SK-N-SH (cell line): ENCODE data around the gene RAI1. TPM values are rescaled to one million over a fixed set of nuclear protein-coding genes. Genes with fewer than 3 reads are reported as not detected.

Source experiments
- CTCF ChIA-PET: fragments of 300-600, 350-600 bp; formaldehyde crosslinking; extraction: SDS; loops from one replicate; lab custom pipeline; 2021; lab: Yijun Ruan, JAX
- POLR2A ChIA-PET: fragments of 350-600 bp; sonication (Branson Sonifier 250); formaldehyde crosslinking; extraction: SDS; loops from one replicate; lab custom pipeline; 2020; ENCODE audit warnings: antibody characterized with exemption, inconsistent platforms; lab: Yijun Ruan, JAX
- DNase-seq: peaks from one replicate; pipeline ENCODE4 v3.0.0; 2012
- H2AFZ ChIP-seq: fragments of 200-600 bp; sonication (generic); 2 replicates; pipeline ENCODE4 v1.8.1; 2016; ENCODE audit warnings: antibody characterized with exemption, mild to moderate bottlenecking, low read depth
- H3F3A ChIP-seq: fragments of 200-600 bp; sonication (generic); replicated peaks from 2 replicates; pipeline ENCODE3; 2016; ENCODE audit warnings: antibody characterized with exemption, mild to moderate bottlenecking; ENCODE audit not compliant: insufficient read depth
- H3K27ac ChIP-seq, 2 experiments: fragments of 200-500 bp in 1 of 2; fragments of 200-600 bp in 1 of 2; sonication (Bioruptor generic) in 1 of 2; sonication (generic), shearing (Covaris generic) in 1 of 2; 2 replicates each; pipeline versions ENCODE4 v1.5.1 to v1.6.1; 2014 to 2016; ENCODE audit warnings: low read depth in 2 of 2, inconsistent platforms in 1 of 2, low read length in 1 of 2, mild to moderate bottlenecking in 1 of 2, mixed read lengths in 1 of 2
- H3K27me3 ChIP-seq: fragments of 200-600 bp; sonication (generic), shearing (Covaris generic); 2 replicates; pipeline ENCODE4 v1.6.1; 2016; ENCODE audit warnings: mixed run types; ENCODE audit not compliant: insufficient read depth
- H3K36me3 ChIP-seq, 2 experiments: fragments of 200-500 bp in 1 of 2; fragments of 200-600 bp in 1 of 2; sonication (Bioruptor generic) in 1 of 2; sonication (generic) in 1 of 2; replicated peaks in 1 of 2; 2 replicates each; pipeline versions ENCODE3 to v1.5.1; 2014 to 2016; ENCODE audit warnings: low read length in 1 of 2, mild to moderate bottlenecking in 1 of 2; ENCODE audit not compliant: insufficient read depth in 2 of 2, control insufficient read depth in 1 of 2
- H3K4me1 ChIP-seq, 2 experiments: fragments of 200-500 bp in 1 of 2; fragments of 200-600 bp in 1 of 2; sonication (Bioruptor generic) in 1 of 2; sonication (generic), shearing (Covaris generic) in 1 of 2; 2 replicates each; pipeline versions ENCODE4 v1.5.1 to v1.6.1; 2014 to 2016; ENCODE audit warnings: low read depth in 1 of 2, low read length in 1 of 2, mixed run types in 1 of 2; ENCODE audit not compliant: insufficient read depth in 2 of 2, control insufficient read depth in 1 of 2
- H3K4me2 ChIP-seq: fragments of 200-600 bp; sonication (generic), shearing (Covaris generic); 2 replicates; pipeline ENCODE4 v1.6.1; 2017; ENCODE audit warnings: mixed run types
- H3K4me3 ChIP-seq, 2 experiments: fragments of 200-500 bp in 1 of 2; fragments of 200-600 bp in 1 of 2; sonication (Bioruptor generic) in 1 of 2; sonication (generic), shearing (Covaris generic) in 1 of 2; 2 replicates each; pipeline versions ENCODE4 v1.5.1 to v1.8.1; 2014 to 2016; ENCODE audit warnings: low read depth in 2 of 2, inconsistent platforms in 1 of 2, low read length in 1 of 2, mild to moderate bottlenecking in 1 of 2, mixed read lengths in 1 of 2, moderate library complexity in 1 of 2
- H3K79me2 ChIP-seq: fragments of 200-600 bp; sonication (generic); 2 replicates; pipeline ENCODE4 v1.8.1; 2017; ENCODE audit warnings: mild to moderate bottlenecking; ENCODE audit not compliant: insufficient read depth
- H3K9ac ChIP-seq: fragments of 200-600 bp; sonication (generic); 2 replicates; pipeline ENCODE4 v1.6.1; 2017; ENCODE audit warnings: mixed run types
- H3K9me2 ChIP-seq: fragments of 200-600 bp; sonication (generic); 2 replicates; pipeline ENCODE4 v1.6.1; 2017; ENCODE audit warnings: mixed run types
- H3K9me3 ChIP-seq: fragments of 200-600 bp; sonication (generic); 2 replicates; pipeline ENCODE4 v1.6.1; 2017; ENCODE audit warnings: mixed run types, mild to moderate bottlenecking, moderate library complexity
- H4K20me1 ChIP-seq: fragments of 200-600 bp; sonication (generic); 2 replicates; pipeline ENCODE4 v1.6.1; 2017; ENCODE audit warnings: mild to moderate bottlenecking, mixed run types; ENCODE audit not compliant: insufficient read depth
- ELF1 ChIP-seq: IDR thresholded peaks from 2 replicates; pipeline ENCODE4 v1.4.0; 2012
- GABPA ChIP-seq: IDR thresholded peaks from 2 replicates; pipeline ENCODE4 v1.4.0; 2012; ENCODE audit warnings: low read depth, mild to moderate bottlenecking
- GATA2 ChIP-seq: sonication (generic); formaldehyde crosslinking; IDR thresholded peaks from 2 replicates; pipeline ENCODE4 v1.5.0; 2020; ENCODE audit warnings: mild to moderate bottlenecking, missing genetic modification reagents
- MXI1 ChIP-seq: IDR thresholded peaks from 2 replicates; pipeline ENCODE4 v1.6.1; 2012; ENCODE audit warnings: mild to moderate bottlenecking, low read depth, low read length, improper control_type of control experiment
- NRF1 ChIP-seq: IDR thresholded peaks from 2 replicates; pipeline ENCODE4 v1.6.1; 2012; ENCODE audit warnings: low read depth, mild to moderate bottlenecking, low read length
- RAD21 ChIP-seq: IDR thresholded peaks from 2 replicates; pipeline ENCODE4 v1.6.1; 2012; ENCODE audit warnings: mild to moderate bottlenecking, low read length
- REST ChIP-seq: IDR thresholded peaks from 2 replicates; pipeline ENCODE4 v1.6.1; 2012; ENCODE audit warnings: mild to moderate bottlenecking, low read depth, low read length, moderate library complexity
- RXRA ChIP-seq: IDR thresholded peaks from 2 replicates; pipeline ENCODE4 v1.4.0; 2012; ENCODE audit warnings: low read depth, mild to moderate bottlenecking, borderline replicate concordance
- SIN3A ChIP-seq: IDR thresholded peaks from 2 replicates; pipeline ENCODE4 v1.6.1; 2012; ENCODE audit warnings: low read depth, mild to moderate bottlenecking, low read length, moderate library complexity, borderline replicate concordance
- TCF12 ChIP-seq: IDR thresholded peaks from 2 replicates; pipeline ENCODE4 v1.4.0; 2012
- USF2 ChIP-seq: fragments of 150-350 bp; IDR thresholded peaks from 2 replicates; pipeline ENCODE4 v1.6.1; 2017; ENCODE audit warnings: antibody characterized with exemption, low read length, low read depth, borderline replicate concordance
- WGBS: methylation state at CpG from one replicate; pipeline ENCODE4 v1.1.6; 2017; ENCODE audit warnings: low lambda C conversion rate; 5-methylcytosine and 5-hydroxymethylcytosine counted together
- polyA plus RNA-seq, 3 experiments: library from polyadenylated mRNA; depleted of rRNA; stranded (reverse); fragments of >200 nt; gene quantifications; 2 replicates each; pipeline ENCODE4 v1.2.3, GENCODE V29; 2012

The RAI1 gene
- polyA plus RNA-seq, 1 of the 3 experiments (the other 2 are of a cell fraction), result 4.7 TPM

GRCh38 chr17:17645961-17646360, 35.3 kb upstream of the RAI1 start (continued):
- TF ChIP-seq REST, result no peak
- no peak for TF ChIP-seq RAD21
- TF ChIP-seq MXI1, result no peak
- TF ChIP-seq ELF1, result no peak

GRCh38 chr17:17647524-17648178, 33.6 kb upstream of the RAI1 start:
- Histone ChIP-seq H3K9me2 (no peaks in the 10 kb centered on the region), H3K9me3 (no peaks in the 10 kb centered on the region), H4K20me1 (no peaks in the 10 kb centered on the region), H3K27ac (no peak overlapping the region), H3K4me2 (no peak overlapping the region), H3K79me2 (no peaks in the 10 kb centered on the region), H3K9ac (no peak overlapping the region), H3K36me3 (no peaks in the 10 kb centered on the region), H3F3A (no peaks in the 10 kb centered on the region), H2AFZ (no peak overlapping the region), H3K27me3 (no peaks in the 10 kb centered on the region), H3K4me1 (no peaks in the 10 kb centered on the region; a peak in 1 of 4 replicates), H3K4me3 (no peak overlapping the region)
- ChIA-PET POLR2A (interaction anchor here (0.6 kb wide), 1 partner anchor 48 kb away, joined by 4 read pairs; no protein-coding TSS in a partner anchor), CTCF (interaction anchor here (0.8 to 1.5 kb wide), 6 partner anchors 14 to 293 kb away, joined by 3 to 7 read pairs (median 4); partner anchors contain the start of gene RAI1)
- 84% methylated on average over 14 of the region's 14 CpGs for WGBS
- DNase-seq, result no peak
- TF ChIP-seq ELF1 (no peak), RXRA (no peak), MXI1 (no peak), USF2 (no peak), NRF1 (no peak), GABPA (no peak), SIN3A (no peak), GATA2 (CRISPR knock-in tag) (no peak), TCF12 (no peak)
